WTC11 (cell line): Measurements from ENCODE around the gene RCBTB1. TPM values are rescaled to one million over a fixed set of nuclear protein-coding genes. Genes with fewer than 3 reads are reported as not detected.
A peak's percentile ranks its signal among the peaks of the same experiment; 100 is the strongest.

Experiments used
- ATAC-seq: fragments of 200-7000 bp; cut with Tn5 transposase; 2 replicates; pipeline ENCODE4 v1.10.0; 2021; ENCODE audit warnings: mild to moderate bottlenecking, moderate library complexity
- CTCF ChIA-PET: fragments of 300-600 bp; sonication (Branson Sonifier 250); formaldehyde crosslinking; loops from one replicate; lab custom pipeline; 2021; ENCODE audit warnings: antibody characterized with exemption; lab: Charles Lee
- POLR2A ChIA-PET: fragments of 350-600 bp; sonication (Branson Sonifier 250); formaldehyde crosslinking; loops from one replicate; lab custom pipeline; 2021; ENCODE audit warnings: antibody characterized with exemption; lab: Charles Lee
- DNase-seq: peaks from one replicate; pipeline ENCODE4 v3.0.0; 2021; ENCODE audit warnings: low spot score
- H3K27ac Mint-ChIP-seq: 2 replicates; pipeline ENCODE4 v1.8.0; 2021; ENCODE audit warnings: mixed read lengths
- H3K27me3 Mint-ChIP-seq: 2 replicates; pipeline ENCODE4 v1.8.0; 2021; ENCODE audit warnings: low read depth, mild to moderate bottlenecking, moderate library complexity, mixed read lengths
- H3K36me3 Mint-ChIP-seq: 2 replicates; pipeline ENCODE4 v1.8.0; 2021; ENCODE audit warnings: mixed read lengths
- H3K4me1 Mint-ChIP-seq: 2 replicates; pipeline ENCODE4 v1.8.0; 2022; ENCODE audit warnings: mixed read lengths
- H3K4me3 Mint-ChIP-seq: 2 replicates; pipeline ENCODE4 v1.8.0; 2021; ENCODE audit warnings: mild to moderate bottlenecking, moderate library complexity, mixed read lengths
- H3K9me3 Mint-ChIP-seq: 2 replicates; pipeline ENCODE4 v1.8.0; 2021; ENCODE audit warnings: mixed read lengths
- ELF4 ChIP-seq: sonication (generic); formaldehyde crosslinking; IDR thresholded peaks from 2 replicates; pipeline ENCODE4 v1.8.1; 2022; ENCODE audit warnings: low read depth, mild to moderate bottlenecking, moderate library complexity, missing genetic modification reagents
- GTF2I ChIP-seq: fragments of 250-450 bp; sonication (Bioruptor Pico); conservative IDR thresholded peaks from 2 replicates; pipeline ENCODE4 v1.4.0; 2021; ENCODE audit warnings: mild to moderate bottlenecking
- TCF7 ChIP-seq: sonication (generic); formaldehyde crosslinking; IDR thresholded peaks from 2 replicates; pipeline ENCODE4 v1.8.0; 2022; ENCODE audit warnings: mild to moderate bottlenecking, low read depth, missing genetic modification reagents, moderate library complexity
- ZNF121 ChIP-seq: sonication (generic); formaldehyde crosslinking; IDR thresholded peaks from 2 replicates; pipeline ENCODE4 v1.8.0; 2023; ENCODE audit warnings: missing genetic modification reagents
- ZNF232 ChIP-seq: sonication (generic); formaldehyde crosslinking; IDR thresholded peaks from 2 replicates; pipeline ENCODE4 v1.8.0; 2022; ENCODE audit warnings: mild to moderate bottlenecking, missing genetic modification reagents
- ZNF671 ChIP-seq: fragments of 250-450 bp; sonication (Bioruptor Pico); IDR thresholded peaks from 2 replicates; pipeline ENCODE4 v1.8.0; 2021; ENCODE audit warnings: mild to moderate bottlenecking
- total RNA-seq: library from RNA; stranded (reverse); gene quantifications from 3 replicates; pipeline ENCODE4 v1.2.3, GENCODE V29; 2021
- TF ChIP-seq, protein P1 (sequence below): fragments of 250-450 bp; sonication (Bioruptor Pico); IDR thresholded peaks from 2 replicates; pipeline ENCODE4 v1.9.0; 2021; ENCODE audit warnings: mild to moderate bottlenecking
- TF ChIP-seq, protein P2 (sequence below): sonication (generic); formaldehyde crosslinking; IDR thresholded peaks from 2 replicates; pipeline ENCODE4 v1.8.1; 2023; ENCODE audit warnings: mild to moderate bottlenecking, missing genetic modification reagents, moderate library complexity
- TF ChIP-seq, protein P3 (sequence below): fragments of 250-450 bp; sonication (Bioruptor Pico); conservative IDR thresholded peaks from 2 replicates; pipeline ENCODE4 v1.9.0; 2021; ENCODE audit warnings: mild to moderate bottlenecking
- TF ChIP-seq, protein P4 (sequence below): sonication (generic); formaldehyde crosslinking; IDR thresholded peaks from 2 replicates; pipeline ENCODE4 v1.8.0; 2023; ENCODE audit warnings: mild to moderate bottlenecking, missing genetic modification reagents
- TF ChIP-seq, protein P5 (sequence below): sonication (generic); formaldehyde crosslinking; IDR thresholded peaks from 2 replicates; pipeline ENCODE4 v1.8.0; 2022; ENCODE audit warnings: mild to moderate bottlenecking, missing genetic modification reagents

The RCBTB1 gene
- total RNA-seq, 1 experiment from 2014 or later: 31.3 TPM

DNA sequence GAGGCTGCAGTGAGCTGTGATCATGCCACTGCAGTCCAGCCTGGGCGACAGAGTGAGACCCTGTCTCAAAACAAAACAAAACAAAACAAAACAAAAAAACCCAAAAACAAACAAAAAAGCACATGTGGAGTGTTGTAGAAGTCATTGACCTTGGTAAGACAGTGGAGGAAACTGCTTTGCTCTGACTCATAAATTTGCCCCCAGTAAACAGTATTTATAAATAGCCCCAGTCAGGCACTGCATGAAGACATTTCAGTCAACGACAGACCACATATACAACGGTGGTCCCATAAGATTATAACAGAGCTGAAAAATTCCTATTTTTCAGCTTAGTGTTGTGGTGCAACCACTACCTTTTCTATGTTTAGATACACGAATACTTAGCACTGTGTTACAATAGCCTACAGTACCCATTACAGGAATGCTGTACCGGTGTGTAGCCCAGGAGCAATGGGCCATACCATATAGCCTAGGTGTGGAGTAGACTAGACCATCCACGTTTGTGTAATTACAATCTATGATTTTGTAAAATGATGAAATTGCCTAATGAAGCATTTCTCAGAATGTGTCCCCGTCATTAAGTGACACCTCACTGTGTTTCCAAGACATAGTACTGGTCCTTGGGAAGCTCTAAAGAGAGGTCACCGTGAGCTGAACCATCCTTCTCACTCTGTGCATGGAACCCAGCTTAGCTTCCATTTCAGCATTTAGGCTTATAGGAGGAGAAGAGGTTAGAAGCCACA lies 44.0 kb upstream of the RCBTB1 start:
- DNase-seq (no peak), ATAC-seq (no peak)
- Mint-ChIP-seq H3K27ac (no peak overlapping the region), H3K27me3 (no peaks in the 10 kb centered on the region), H3K36me3 (no peaks in the 10 kb centered on the region), H3K9me3 (no peaks in the 10 kb centered on the region), H3K4me3 (no peak overlapping the region), H3K4me1 (peaks cover 13% of the 10 kb centered on the region)
- ChIA-PET POLR2A (no interaction called here), CTCF (no interaction called here)
- 0 out of 2 replicates have a peak, but pooled peaks have one; percentile 33 for TF ChIP-seq ZNF121 (CRISPR knock-in tag)
- TF ChIP-seq ZNF671 (CRISPR knock-in tag): no peak

DNA sequence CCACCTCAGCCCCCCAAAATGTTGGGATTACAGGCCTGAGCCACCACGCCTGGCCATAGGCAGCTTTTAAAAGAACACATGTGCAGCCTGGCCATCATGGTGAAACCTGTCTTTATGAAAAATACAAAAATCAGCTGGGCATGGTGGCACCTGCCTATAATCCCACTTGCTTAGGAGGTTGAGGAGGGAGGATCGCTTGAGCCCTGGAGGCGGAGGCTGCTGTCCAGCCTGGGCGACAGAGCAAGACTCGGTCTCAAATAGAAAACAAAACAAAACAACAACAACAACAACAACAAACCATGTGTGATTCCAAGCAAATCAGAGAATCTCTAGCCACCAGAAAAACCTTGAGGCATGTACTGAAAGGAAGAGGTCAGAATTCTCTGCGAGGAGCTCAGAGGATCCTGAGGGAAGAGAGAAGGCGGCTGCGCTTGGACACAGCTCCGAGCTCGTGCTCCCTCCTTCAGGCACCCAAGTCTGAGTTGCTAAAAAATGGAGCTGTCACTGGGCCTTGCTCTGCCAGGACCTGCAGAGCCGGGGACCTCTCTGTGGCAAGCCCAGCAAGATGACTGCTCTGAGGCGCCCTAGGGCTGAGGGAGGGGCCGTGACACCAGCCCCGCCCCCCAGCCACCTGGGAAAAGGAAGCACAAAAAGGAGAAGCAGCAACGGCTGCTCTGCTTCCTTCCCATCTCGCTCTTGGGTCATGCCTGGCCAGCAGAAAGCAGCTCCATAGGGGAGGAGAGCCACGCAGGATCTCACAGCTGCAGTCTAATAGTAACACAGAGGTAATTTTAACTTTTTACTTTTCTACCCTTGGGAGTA lies 42.7 kb upstream of the RCBTB1 start, which contains the start of gene ARL11:
ARL11 (plus strand) TSS at position 677 of the 822 bp plus-strand sequence. CDS start 1,941 bp downstream, outside the sequence.
- no peaks in the 10 kb centered on the region for H3K36me3 Mint-ChIP-seq
- ATAC-seq: peak; percentile 97
- H3K4me1 Mint-ChIP-seq: peaks cover 13% of the 10 kb centered on the region
- H3K9me3 Mint-ChIP-seq: no peaks in the 10 kb centered on the region
- TF ChIP-seq, protein P1, sequence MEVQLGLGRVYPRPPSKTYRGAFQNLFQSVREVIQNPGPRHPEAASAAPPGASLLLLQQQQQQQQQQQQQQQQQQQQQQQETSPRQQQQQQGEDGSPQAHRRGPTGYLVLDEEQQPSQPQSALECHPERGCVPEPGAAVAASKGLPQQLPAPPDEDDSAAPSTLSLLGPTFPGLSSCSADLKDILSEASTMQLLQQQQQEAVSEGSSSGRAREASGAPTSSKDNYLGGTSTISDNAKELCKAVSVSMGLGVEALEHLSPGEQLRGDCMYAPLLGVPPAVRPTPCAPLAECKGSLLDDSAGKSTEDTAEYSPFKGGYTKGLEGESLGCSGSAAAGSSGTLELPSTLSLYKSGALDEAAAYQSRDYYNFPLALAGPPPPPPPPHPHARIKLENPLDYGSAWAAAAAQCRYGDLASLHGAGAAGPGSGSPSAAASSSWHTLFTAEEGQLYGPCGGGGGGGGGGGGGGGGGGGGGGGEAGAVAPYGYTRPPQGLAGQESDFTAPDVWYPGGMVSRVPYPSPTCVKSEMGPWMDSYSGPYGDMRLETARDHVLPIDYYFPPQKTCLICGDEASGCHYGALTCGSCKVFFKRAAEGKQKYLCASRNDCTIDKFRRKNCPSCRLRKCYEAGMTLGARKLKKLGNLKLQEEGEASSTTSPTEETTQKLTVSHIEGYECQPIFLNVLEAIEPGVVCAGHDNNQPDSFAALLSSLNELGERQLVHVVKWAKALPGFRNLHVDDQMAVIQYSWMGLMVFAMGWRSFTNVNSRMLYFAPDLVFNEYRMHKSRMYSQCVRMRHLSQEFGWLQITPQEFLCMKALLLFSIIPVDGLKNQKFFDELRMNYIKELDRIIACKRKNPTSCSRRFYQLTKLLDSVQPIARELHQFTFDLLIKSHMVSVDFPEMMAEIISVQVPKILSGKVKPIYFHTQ (CRISPR knock-in tag): no peak
- TF ChIP-seq ZNF121 (CRISPR knock-in tag): peak; percentile 81
- TF ChIP-seq, protein P2, sequence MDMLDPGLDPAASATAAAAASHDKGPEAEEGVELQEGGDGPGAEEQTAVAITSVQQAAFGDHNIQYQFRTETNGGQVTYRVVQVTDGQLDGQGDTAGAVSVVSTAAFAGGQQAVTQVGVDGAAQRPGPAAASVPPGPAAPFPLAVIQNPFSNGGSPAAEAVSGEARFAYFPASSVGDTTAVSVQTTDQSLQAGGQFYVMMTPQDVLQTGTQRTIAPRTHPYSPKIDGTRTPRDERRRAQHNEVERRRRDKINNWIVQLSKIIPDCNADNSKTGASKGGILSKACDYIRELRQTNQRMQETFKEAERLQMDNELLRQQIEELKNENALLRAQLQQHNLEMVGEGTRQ (CRISPR knock-in tag): 0 out of 2 replicates have a peak, but pooled peaks have one; percentile 11
- TF ChIP-seq ELF4 (CRISPR knock-in tag): no peak
- TF ChIP-seq, protein P3, sequence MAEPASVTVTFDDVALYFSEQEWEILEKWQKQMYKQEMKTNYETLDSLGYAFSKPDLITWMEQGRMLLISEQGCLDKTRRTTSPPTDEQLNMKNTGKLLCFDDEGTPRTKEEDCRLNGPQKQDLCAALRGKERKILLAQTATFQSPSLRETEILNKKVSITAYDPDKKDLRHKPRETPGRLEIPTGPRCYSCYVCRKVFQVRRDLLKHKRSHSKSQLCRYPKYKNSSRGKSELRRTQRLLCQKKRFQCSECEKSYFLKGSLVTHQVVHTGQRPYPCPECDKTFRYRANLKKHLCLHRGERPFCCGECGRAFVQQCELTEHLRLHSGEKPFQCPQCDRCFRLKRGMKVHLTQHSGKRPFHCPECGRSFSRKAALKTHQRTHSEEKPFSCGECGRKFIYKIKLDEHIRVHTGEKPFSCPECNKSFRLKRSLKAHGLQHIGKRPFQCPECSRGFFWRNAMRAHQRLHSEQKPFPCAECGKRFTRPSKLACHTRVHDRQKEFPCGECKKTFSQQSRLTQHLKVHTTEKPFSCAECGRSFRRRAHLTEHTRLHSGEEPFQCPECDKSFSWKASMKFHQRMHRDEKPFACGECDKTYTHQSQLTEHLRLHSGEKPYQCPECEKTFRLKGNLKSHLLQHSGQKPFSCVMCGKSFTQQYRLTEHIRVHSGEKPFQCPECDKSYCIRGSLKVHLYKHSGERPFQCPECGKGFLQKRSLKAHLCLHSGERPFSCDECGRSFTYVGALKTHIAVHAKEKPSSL: no peak
- TF ChIP-seq, protein P4, sequence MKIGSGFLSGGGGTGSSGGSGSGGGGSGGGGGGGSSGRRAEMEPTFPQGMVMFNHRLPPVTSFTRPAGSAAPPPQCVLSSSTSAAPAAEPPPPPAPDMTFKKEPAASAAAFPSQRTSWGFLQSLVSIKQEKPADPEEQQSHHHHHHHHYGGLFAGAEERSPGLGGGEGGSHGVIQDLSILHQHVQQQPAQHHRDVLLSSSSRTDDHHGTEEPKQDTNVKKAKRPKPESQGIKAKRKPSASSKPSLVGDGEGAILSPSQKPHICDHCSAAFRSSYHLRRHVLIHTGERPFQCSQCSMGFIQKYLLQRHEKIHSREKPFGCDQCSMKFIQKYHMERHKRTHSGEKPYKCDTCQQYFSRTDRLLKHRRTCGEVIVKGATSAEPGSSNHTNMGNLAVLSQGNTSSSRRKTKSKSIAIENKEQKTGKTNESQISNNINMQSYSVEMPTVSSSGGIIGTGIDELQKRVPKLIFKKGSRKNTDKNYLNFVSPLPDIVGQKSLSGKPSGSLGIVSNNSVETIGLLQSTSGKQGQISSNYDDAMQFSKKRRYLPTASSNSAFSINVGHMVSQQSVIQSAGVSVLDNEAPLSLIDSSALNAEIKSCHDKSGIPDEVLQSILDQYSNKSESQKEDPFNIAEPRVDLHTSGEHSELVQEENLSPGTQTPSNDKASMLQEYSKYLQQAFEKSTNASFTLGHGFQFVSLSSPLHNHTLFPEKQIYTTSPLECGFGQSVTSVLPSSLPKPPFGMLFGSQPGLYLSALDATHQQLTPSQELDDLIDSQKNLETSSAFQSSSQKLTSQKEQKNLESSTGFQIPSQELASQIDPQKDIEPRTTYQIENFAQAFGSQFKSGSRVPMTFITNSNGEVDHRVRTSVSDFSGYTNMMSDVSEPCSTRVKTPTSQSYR (CRISPR knock-in tag): peak; percentile 24; the same call in 1 of the 2 replicates
- TF ChIP-seq, protein P5, sequence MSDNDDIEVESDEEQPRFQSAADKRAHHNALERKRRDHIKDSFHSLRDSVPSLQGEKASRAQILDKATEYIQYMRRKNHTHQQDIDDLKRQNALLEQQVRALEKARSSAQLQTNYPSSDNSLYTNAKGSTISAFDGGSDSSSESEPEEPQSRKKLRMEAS (CRISPR knock-in tag): peak; percentile 47; the same call in 1 of the 2 replicates
- TF ChIP-seq GTF2I (CRISPR knock-in tag): no peak
- 0 out of 2 replicates have a peak, but pooled peaks have one; percentile 20 for TF ChIP-seq ZNF232
- no peak for TF ChIP-seq TCF7
- TF ChIP-seq, all 79 proteins: peak for 5
- POLR2A ChIA-PET: interaction anchor here (0.6 kb wide), 1 partner anchor 21 kb away, joined by 3 read pairs; no protein-coding TSS in a partner anchor
- CTCF ChIA-PET: interaction anchor here (0.7 to 1.4 kb wide), 3 partner anchors 9 to 165 kb away, joined by 3 read pairs; partner anchors contain the start of gene KPNA3
- H3K4me3 Mint-ChIP-seq: peak within 1 kb of the TSS; percentile 61
- no peaks in the 10 kb centered on the region for H3K27me3 Mint-ChIP-seq
- peak; percentile 81 for DNase-seq
- no peak within 1 kb of the TSS; the same call in 1 of the 2 replicates for H3K27ac Mint-ChIP-seq
